ENCODE results near the gene PPARA. TPM values are rescaled to one million over a fixed set of nuclear protein-coding genes. Genes with fewer than 3 reads are reported as not detected.

Gene PPARA
- total RNA-seq, 1 donor from 2014 or later = 101 TPM

GRCh38 chr22:46180370-46181137 is 30.2 kb downstream of the PPARA start:
- H3K4me1 ChIP-seq = no peaks in the 10 kb centered on the region
- intact Hi-C loops (cut with micrococcal nuclease) = no loop called here
- H3K27me3 ChIP-seq (ENCODE audit: low read depth) = no peaks in the 10 kb centered on the region
- no peak for TF ChIP-seq CTCF (IDR thresholded peaks at IDR 0.05; ENCODE audit: borderline replicate concordance)
- no peak overlapping the region for H3K27ac ChIP-seq (replicated peaks)
- no peak for DNase-seq
- no peak overlapping the region for H3K4me3 ChIP-seq
- H3K9me3 ChIP-seq (replicated peaks) = peaks cover 25% of the 10 kb centered on the region
- H3K36me3 ChIP-seq = peaks cover 86% of the 10 kb centered on the region

GRCh38 chr22:46183733-46184132 is 33.4 kb downstream of the PPARA start:
- Histone ChIP-seq H3K36me3 (peaks cover 84% of the 10 kb centered on the region), H3K27ac (replicated peaks) (no peak overlapping the region), H3K4me3 (no peak overlapping the region), H3K27me3 (ENCODE audit: low read depth) (no peaks in the 10 kb centered on the region), H3K9me3 (replicated peaks) (peaks cover 29% of the 10 kb centered on the region), H3K4me1 (peaks cover 15% of the 10 kb centered on the region)
- no peak for DNase-seq
- intact Hi-C loops (cut with micrococcal nuclease) = no loop called here
- TF ChIP-seq CTCF (IDR thresholded peaks at IDR 0.05; ENCODE audit: borderline replicate concordance) = no peak

- intact Hi-C loops (cut with micrococcal nuclease) = no loop called here
- Histone ChIP-seq H3K9me3 (replicated peaks) (peaks cover 16% of the 10 kb centered on the region), H3K4me3 (no peak overlapping the region), H3K4me1 (peaks cover 15% of the 10 kb centered on the region), H3K36me3 (peaks cover 72% of the 10 kb centered on the region), H3K27ac (replicated peaks) (no peak overlapping the region), H3K27me3 (ENCODE audit: low read depth) (no peaks in the 10 kb centered on the region)
- no peak for DNase-seq
- no peak for TF ChIP-seq CTCF (IDR thresholded peaks at IDR 0.05; ENCODE audit: borderline replicate concordance)
These were observed 35.0 kb downstream of the PPARA start for GRCh38 chr22:46185283-46185682.

- intact Hi-C loops (cut with micrococcal nuclease) = no loop called here
- DNase-seq = no peak
- Histone ChIP-seq H3K27ac (replicated peaks) (no peak overlapping the region), H3K4me3 (no peak overlapping the region), H3K4me1 (peaks cover 29% of the 10 kb centered on the region), H3K9me3 (replicated peaks) (peaks cover 9% of the 10 kb centered on the region), H3K36me3 (peaks cover 58% of the 10 kb centered on the region), H3K27me3 (ENCODE audit: low read depth) (no peaks in the 10 kb centered on the region)
- TF ChIP-seq CTCF (IDR thresholded peaks at IDR 0.05; ENCODE audit: borderline replicate concordance) = no peak
These were observed 37.5 kb downstream of the PPARA start for GRCh38 chr22:46187862-46188261.

GRCh38 chr22:46192210-46192993 is 42.1 kb downstream of the PPARA start:
- Histone ChIP-seq H3K27me3 (ENCODE audit: low read depth) (no peaks in the 10 kb centered on the region), H3K4me1 (peaks cover 53% of the 10 kb centered on the region), H3K36me3 (peaks cover 28% of the 10 kb centered on the region), H3K9me3 (replicated peaks) (peaks cover 10% of the 10 kb centered on the region), H3K27ac (replicated peaks) (peak overlapping the region; percentile 64), H3K4me3 (no peak overlapping the region)
- TF ChIP-seq CTCF (IDR thresholded peaks at IDR 0.05; ENCODE audit: borderline replicate concordance) = no peak
- intact Hi-C loops (cut with micrococcal nuclease) = no loop called here
- no peak for DNase-seq

Measured in left ventricle myocardium inferior (tissue), 1 donor.